ENCODE data around the gene PCSK2. TPM values are rescaled to one million over a fixed set of nuclear protein-coding genes. Genes with fewer than 3 reads are reported as not detected.

The PCSK2 gene
- total and polyA plus RNA-seq, 4 donors = 0.08 to 0.14 (median 0.09) TPM; not detected in 1

DNA sequence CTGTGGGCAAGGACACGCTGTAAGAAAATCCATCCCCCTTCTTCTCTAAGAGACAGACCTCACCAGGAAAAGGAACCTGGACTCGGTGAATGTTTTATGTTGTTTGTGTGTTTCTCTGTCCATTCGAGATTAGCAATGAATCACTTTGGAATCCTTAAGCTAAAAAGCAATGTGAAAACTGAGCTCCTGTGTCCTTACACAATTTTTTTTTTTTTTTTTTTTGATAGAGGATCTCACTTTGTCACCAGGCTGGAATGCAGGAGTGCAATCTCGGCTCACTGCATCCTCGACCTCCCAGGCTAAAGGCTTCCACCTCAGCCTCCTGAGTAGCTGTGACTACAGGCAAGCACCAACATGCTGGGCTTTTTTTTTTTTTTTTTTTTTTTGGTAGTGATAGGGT, 272.2 kb downstream of the PCSK2 start:
- H3K9me3 ChIP-seq (ENCODE audit: control insufficient read depth in 4 of 4, low read length in 3 of 4) = no peaks in the 10 kb centered on the region
- no peak overlapping the region for H3K27ac ChIP-seq (ENCODE audit: low read depth in 1 of 2, low read length in 2 of 2)
- TF ChIP-seq GABPA (IDR thresholded peaks at IDR 0.05 in 1 of 2, conservative IDR thresholded peaks at IDR 0.05 in 1 of 2) = no peak
- no peak for TF ChIP-seq RAD21 (IDR thresholded peaks at IDR 0.05)
- no peak for TF ChIP-seq FOXA1 (IDR thresholded peaks at IDR 0.05)
- no peak for TF ChIP-seq RXRA (IDR thresholded peaks at IDR 0.05)
- TF ChIP-seq HNF4G (IDR thresholded peaks at IDR 0.05) = no peak
- 89% methylated on average over 5 of the region's 5 CpGs for WGBS
- no peak overlapping the region for H3K9ac ChIP-seq (ENCODE audit: low read depth in 1 of 2, low read length in 2 of 2)
- H3K4me3 ChIP-seq (ENCODE audit: low read depth in 1 of 3, low read length in 3 of 3) = no peak overlapping the region
- no peaks in the 10 kb centered on the region for H3K27me3 ChIP-seq (ENCODE audit: control insufficient read depth in 4 of 4, insufficient read depth in 4 of 4, low read length in 3 of 4)
- DNase-seq (ENCODE audit: low spot score) = no peak
- no peaks in the 10 kb centered on the region for H3K4me1 ChIP-seq (ENCODE audit: control insufficient read depth in 4 of 4, insufficient read depth in 4 of 4, low read length in 3 of 4)
- no peaks in the 10 kb centered on the region for H3K36me3 ChIP-seq (ENCODE audit: control insufficient read depth in 4 of 4, insufficient read depth in 3 of 4, low read depth in 1 of 4, low read length in 3 of 4)

DNA sequence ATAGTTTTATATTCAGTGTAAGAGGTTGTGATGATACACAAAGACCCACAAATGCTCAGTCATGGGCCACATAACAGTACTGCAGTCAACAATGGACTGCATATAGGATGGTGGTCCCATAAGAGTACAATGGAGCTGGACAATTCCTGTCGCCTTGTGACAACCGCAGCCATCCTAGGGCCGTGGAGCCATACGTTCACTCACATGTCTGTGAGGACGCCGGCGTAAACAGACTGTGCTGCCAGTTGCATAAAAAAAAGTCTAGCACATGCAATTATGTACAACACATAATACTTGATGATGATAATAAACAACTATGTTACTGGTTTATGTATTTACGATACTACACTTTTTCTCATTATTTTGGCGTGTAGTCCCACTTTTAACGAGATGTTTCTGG, 273.4 kb downstream of the PCSK2 start:
- WGBS = 89% methylated on average over 10 of the region's 10 CpGs
- no peak for DNase-seq (ENCODE audit: low spot score)
- no peak overlapping the region for H3K4me3 ChIP-seq (ENCODE audit: low read depth in 1 of 3, low read length in 3 of 3)
- H3K27ac ChIP-seq (ENCODE audit: low read depth in 1 of 2, low read length in 2 of 2) = no peak overlapping the region
- H3K9me3 ChIP-seq (ENCODE audit: control insufficient read depth in 4 of 4, low read length in 3 of 4) = no peaks in the 10 kb centered on the region
- peaks cover 0 to 9% (median 4%) of the 10 kb centered on the region in 4 donors for H3K4me1 ChIP-seq (ENCODE audit: control insufficient read depth in 4 of 4, insufficient read depth in 4 of 4, low read length in 3 of 4)
- H3K27me3 ChIP-seq (ENCODE audit: control insufficient read depth in 4 of 4, insufficient read depth in 4 of 4, low read length in 3 of 4) = no peaks in the 10 kb centered on the region
- H3K9ac ChIP-seq (ENCODE audit: low read depth in 1 of 2, low read length in 2 of 2) = no peak overlapping the region
- no peaks in the 10 kb centered on the region for H3K36me3 ChIP-seq (ENCODE audit: control insufficient read depth in 4 of 4, insufficient read depth in 3 of 4, low read depth in 1 of 4, low read length in 3 of 4)
- TF ChIP-seq YY1 (IDR thresholded peaks at IDR 0.05) (no peak), HNF4A (conservative IDR thresholded peaks at IDR 0.05) (no peak), RAD21 (IDR thresholded peaks at IDR 0.05) (no peak), GABPA (IDR thresholded peaks at IDR 0.05 in 1 of 2, conservative IDR thresholded peaks at IDR 0.05 in 1 of 2) (no peak), SP1 (IDR thresholded peaks at IDR 0.05) (no peak), EGR1 (IDR thresholded peaks at IDR 0.05; ENCODE audit: low read depth in 2 of 2) (no peak), NR2F2 (IDR thresholded peaks at IDR 0.05) (no peak), FOXA2 (IDR thresholded peaks at IDR 0.05) (no peak), FOXA1 (IDR thresholded peaks at IDR 0.05) (no peak), HNF4G (IDR thresholded peaks at IDR 0.05) (no peak), TAF1 (conservative IDR thresholded peaks at IDR 0.05) (no peak), RXRA (IDR thresholded peaks at IDR 0.05) (no peak), JUND (IDR thresholded peaks at IDR 0.05) (no peak)
- TF ChIP-seq, protein P1, sequence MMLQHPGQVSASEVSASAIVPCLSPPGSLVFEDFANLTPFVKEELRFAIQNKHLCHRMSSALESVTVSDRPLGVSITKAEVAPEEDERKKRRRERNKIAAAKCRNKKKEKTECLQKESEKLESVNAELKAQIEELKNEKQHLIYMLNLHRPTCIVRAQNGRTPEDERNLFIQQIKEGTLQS (IDR thresholded peaks at IDR 0.05) = no peak
- TF ChIP-seq, protein P2, sequence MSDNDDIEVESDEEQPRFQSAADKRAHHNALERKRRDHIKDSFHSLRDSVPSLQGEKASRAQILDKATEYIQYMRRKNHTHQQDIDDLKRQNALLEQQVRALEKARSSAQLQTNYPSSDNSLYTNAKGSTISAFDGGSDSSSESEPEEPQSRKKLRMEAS (IDR thresholded peaks at IDR 0.05) = no peak
- TF ChIP-seq, protein P3, sequence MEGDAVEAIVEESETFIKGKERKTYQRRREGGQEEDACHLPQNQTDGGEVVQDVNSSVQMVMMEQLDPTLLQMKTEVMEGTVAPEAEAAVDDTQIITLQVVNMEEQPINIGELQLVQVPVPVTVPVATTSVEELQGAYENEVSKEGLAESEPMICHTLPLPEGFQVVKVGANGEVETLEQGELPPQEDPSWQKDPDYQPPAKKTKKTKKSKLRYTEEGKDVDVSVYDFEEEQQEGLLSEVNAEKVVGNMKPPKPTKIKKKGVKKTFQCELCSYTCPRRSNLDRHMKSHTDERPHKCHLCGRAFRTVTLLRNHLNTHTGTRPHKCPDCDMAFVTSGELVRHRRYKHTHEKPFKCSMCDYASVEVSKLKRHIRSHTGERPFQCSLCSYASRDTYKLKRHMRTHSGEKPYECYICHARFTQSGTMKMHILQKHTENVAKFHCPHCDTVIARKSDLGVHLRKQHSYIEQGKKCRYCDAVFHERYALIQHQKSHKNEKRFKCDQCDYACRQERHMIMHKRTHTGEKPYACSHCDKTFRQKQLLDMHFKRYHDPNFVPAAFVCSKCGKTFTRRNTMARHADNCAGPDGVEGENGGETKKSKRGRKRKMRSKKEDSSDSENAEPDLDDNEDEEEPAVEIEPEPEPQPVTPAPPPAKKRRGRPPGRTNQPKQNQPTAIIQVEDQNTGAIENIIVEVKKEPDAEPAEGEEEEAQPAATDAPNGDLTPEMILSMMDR (IDR thresholded peaks at IDR 0.05; ENCODE audit: low read depth, low read length, missing input control) = no peak
- TF ChIP-seq, protein P4, sequence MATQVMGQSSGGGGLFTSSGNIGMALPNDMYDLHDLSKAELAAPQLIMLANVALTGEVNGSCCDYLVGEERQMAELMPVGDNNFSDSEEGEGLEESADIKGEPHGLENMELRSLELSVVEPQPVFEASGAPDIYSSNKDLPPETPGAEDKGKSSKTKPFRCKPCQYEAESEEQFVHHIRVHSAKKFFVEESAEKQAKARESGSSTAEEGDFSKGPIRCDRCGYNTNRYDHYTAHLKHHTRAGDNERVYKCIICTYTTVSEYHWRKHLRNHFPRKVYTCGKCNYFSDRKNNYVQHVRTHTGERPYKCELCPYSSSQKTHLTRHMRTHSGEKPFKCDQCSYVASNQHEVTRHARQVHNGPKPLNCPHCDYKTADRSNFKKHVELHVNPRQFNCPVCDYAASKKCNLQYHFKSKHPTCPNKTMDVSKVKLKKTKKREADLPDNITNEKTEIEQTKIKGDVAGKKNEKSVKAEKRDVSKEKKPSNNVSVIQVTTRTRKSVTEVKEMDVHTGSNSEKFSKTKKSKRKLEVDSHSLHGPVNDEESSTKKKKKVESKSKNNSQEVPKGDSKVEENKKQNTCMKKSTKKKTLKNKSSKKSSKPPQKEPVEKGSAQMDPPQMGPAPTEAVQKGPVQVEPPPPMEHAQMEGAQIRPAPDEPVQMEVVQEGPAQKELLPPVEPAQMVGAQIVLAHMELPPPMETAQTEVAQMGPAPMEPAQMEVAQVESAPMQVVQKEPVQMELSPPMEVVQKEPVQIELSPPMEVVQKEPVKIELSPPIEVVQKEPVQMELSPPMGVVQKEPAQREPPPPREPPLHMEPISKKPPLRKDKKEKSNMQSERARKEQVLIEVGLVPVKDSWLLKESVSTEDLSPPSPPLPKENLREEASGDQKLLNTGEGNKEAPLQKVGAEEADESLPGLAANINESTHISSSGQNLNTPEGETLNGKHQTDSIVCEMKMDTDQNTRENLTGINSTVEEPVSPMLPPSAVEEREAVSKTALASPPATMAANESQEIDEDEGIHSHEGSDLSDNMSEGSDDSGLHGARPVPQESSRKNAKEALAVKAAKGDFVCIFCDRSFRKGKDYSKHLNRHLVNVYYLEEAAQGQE (IDR thresholded peaks at IDR 0.05) = no peak
- TF ChIP-seq, protein P5, sequence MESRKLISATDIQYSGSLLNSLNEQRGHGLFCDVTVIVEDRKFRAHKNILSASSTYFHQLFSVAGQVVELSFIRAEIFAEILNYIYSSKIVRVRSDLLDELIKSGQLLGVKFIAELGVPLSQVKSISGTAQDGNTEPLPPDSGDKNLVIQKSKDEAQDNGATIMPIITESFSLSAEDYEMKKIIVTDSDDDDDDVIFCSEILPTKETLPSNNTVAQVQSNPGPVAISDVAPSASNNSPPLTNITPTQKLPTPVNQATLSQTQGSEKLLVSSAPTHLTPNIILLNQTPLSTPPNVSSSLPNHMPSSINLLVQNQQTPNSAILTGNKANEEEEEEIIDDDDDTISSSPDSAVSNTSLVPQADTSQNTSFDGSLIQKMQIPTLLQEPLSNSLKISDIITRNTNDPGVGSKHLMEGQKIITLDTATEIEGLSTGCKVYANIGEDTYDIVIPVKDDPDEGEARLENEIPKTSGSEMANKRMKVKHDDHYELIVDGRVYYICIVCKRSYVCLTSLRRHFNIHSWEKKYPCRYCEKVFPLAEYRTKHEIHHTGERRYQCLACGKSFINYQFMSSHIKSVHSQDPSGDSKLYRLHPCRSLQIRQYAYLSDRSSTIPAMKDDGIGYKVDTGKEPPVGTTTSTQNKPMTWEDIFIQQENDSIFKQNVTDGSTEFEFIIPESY (IDR thresholded peaks at IDR 0.05) = no peak

Data from liver (tissue), 9 donors.